ENCODE measurements around the gene TNRC6A.

DNA sequence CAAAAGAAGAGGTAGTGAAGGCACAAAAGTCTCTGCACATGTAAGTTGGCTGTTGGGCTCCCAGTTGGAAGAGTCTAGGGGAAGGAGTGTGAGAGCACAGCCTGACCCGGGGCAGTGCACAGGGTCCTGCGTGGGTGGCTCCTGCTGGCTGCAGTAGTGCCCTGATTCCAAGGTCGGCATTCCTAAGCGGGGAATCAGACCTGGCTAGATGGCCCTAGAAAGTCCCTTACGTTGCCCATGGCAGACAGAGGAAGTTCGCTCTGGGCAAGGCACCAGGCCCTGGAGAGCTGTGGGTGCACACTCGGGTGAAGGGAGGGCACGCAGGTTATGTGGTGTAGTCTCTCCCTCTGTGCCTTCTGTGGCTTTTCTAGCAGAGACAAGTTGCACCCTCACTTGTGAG, 93.5 kb downstream of the TNRC6A start:
- no peak for TF ChIP-seq ZNF451 (CRISPR knock-in tag; IDR thresholded peaks at IDR 0.05)
- TF ChIP-seq, protein P1, sequence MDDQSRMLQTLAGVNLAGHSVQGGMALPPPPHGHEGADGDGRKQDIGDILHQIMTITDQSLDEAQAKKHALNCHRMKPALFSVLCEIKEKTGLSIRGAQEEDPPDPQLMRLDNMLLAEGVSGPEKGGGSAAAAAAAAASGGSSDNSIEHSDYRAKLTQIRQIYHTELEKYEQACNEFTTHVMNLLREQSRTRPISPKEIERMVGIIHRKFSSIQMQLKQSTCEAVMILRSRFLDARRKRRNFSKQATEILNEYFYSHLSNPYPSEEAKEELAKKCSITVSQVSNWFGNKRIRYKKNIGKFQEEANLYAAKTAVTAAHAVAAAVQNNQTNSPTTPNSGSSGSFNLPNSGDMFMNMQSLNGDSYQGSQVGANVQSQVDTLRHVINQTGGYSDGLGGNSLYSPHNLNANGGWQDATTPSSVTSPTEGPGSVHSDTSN (CRISPR knock-in tag; IDR thresholded peaks at IDR 0.05; ENCODE audit: borderline replicate concordance) = no peak
- TF ChIP-seq MYC (CRISPR knock-in tag; IDR thresholded peaks at IDR 0.05; ENCODE audit: borderline replicate concordance) = no peak
- no peak for TF ChIP-seq HMG20B (CRISPR knock-in tag; conservative IDR thresholded peaks at IDR 0.05)
- TF ChIP-seq GTF2F1 (IDR thresholded peaks at IDR 0.05; ENCODE audit: low read length) = no peak
- TF ChIP-seq CTCF (CRISPR knock-in tag; IDR thresholded peaks at IDR 0.05) = no peak
- TF ChIP-seq FOSL1 (CRISPR knock-in tag; IDR thresholded peaks at IDR 0.05; ENCODE audit: borderline replicate concordance) = no peak
- TF ChIP-seq NFE2L2 (IDR thresholded peaks at IDR 0.05; ENCODE audit: low read length) = no peak
- TF ChIP-seq ZNF232 (CRISPR knock-in tag; IDR thresholded peaks at IDR 0.05; ENCODE audit: borderline replicate concordance) = no peak
- TF ChIP-seq ZNF891 (CRISPR knock-in tag; IDR thresholded peaks at IDR 0.05) = no peak
- no peak for TF ChIP-seq ZNF343 (CRISPR knock-in tag; IDR thresholded peaks at IDR 0.05)
- no peak for TF ChIP-seq TCF12 (IDR thresholded peaks at IDR 0.05)
- no peak for TF ChIP-seq TCF12 (CRISPR knock-in tag; IDR thresholded peaks at IDR 0.05)
